Measurements from ENCODE around the gene PCYT2. TPM values are rescaled to one million over a fixed set of nuclear protein-coding genes. Genes with fewer than 3 reads are reported as not detected.

PCYT2 gene
- total and polyA plus RNA-seq, 9 of the 15 experiments (the other 6 are each of a cell fraction or from before 2014, with no cell fraction given) = 0.92 to 134 (median 82.5) TPM

DNA sequence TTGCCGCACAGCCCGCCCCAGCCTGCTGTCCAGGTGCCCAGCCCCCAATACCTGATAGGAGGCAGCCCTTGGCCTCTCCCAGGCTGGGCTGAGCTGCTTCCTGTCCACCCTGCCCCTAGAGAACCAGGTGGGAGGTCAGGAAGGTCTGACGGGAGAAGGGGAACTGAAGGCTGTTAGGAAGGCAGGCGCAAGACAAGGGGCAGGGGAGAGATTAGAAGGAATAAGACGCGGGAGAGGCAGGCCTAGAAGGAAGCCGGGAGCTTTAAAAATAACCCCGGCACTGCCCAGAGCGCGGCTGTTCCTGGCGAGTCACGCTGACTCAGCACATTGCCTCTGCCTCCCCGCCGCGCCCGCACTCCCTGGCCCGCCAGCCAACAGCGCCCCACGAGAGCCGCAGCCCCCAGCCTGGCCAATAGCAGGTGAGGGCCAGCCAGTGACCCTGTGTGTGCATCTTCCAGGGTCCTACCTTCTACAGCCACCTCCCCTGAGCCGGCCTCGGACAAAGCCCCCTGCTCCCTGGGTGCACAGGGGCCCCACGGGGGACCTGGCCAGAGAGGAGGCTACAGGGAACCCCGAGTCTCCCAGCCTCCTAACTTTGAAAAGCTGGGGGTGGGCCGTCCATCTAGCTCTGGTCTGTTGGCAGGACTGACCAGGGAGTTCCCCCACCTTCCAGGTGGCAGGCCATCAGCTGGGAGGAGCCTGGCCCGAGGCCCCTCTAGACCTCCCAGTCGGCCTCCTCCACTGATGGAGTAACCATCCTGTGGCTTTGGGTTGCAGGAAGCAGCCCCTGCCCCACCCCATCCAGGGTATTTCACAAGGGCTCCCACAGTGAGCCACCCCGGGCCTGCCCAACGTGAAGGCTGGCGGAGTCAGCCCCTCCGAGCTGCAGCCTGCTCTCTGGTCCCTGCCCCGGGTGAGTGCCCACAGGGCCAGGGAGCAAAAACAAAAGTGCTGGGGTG is 12.4 kb upstream of the PCYT2 start (continued):
- TF ChIP-seq, protein P1, sequence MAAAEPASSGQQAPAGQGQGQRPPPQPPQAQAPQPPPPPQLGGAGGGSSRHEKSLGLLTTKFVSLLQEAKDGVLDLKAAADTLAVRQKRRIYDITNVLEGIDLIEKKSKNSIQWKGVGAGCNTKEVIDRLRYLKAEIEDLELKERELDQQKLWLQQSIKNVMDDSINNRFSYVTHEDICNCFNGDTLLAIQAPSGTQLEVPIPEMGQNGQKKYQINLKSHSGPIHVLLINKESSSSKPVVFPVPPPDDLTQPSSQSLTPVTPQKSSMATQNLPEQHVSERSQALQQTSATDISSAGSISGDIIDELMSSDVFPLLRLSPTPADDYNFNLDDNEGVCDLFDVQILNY (CRISPR knock-in tag; IDR thresholded peaks at IDR 0.05) = no peak
- TF ChIP-seq RBM22 (IDR thresholded peaks at IDR 0.05; ENCODE audit: low read depth, low read length, poor library complexity, severe bottlenecking) (peak; percentile 40), BACH1 (tag; IDR thresholded peaks at IDR 0.05) (peak; percentile 99), PHB (CRISPR knock-in tag; IDR thresholded peaks at IDR 0.05) (no peak), KHSRP (IDR thresholded peaks at IDR 0.05) (no peak), DPF2 (IDR thresholded peaks at IDR 0.05) (peak; percentile 79), BCLAF1 (IDR thresholded peaks at IDR 0.05; ENCODE audit: borderline replicate concordance in 1 of 2, control insufficient read depth in 1 of 2, low read depth in 2 of 2, low read length in 1 of 2) (0 out of 4 replicates have a peak, but pooled peaks of 1 of the 2 experiments have one; percentile 48), PPARD (CRISPR knock-in tag; IDR thresholded peaks at IDR 0.05) (no peak), ZNF324 (CRISPR knock-in tag; IDR thresholded peaks at IDR 0.05) (no peak), MYNN (IDR thresholded peaks at IDR 0.05) (peak; percentile 67), MYNN (CRISPR knock-in tag; IDR thresholded peaks at IDR 0.05) (no peak), TOE1 (IDR thresholded peaks at IDR 0.05; ENCODE audit: borderline replicate concordance) (0 out of 2 replicates have a peak, but pooled peaks have one; percentile 28), TOE1 (CRISPR knock-in tag; IDR thresholded peaks at IDR 0.05; ENCODE audit: borderline replicate concordance, low read depth) (no peak)
- TF ChIP-seq, protein P2, sequence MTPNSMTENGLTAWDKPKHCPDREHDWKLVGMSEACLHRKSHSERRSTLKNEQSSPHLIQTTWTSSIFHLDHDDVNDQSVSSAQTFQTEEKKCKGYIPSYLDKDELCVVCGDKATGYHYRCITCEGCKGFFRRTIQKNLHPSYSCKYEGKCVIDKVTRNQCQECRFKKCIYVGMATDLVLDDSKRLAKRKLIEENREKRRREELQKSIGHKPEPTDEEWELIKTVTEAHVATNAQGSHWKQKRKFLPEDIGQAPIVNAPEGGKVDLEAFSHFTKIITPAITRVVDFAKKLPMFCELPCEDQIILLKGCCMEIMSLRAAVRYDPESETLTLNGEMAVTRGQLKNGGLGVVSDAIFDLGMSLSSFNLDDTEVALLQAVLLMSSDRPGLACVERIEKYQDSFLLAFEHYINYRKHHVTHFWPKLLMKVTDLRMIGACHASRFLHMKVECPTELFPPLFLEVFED (CRISPR knock-in tag; conservative IDR thresholded peaks at IDR 0.05) = no peak
- TF ChIP-seq, protein P3, sequence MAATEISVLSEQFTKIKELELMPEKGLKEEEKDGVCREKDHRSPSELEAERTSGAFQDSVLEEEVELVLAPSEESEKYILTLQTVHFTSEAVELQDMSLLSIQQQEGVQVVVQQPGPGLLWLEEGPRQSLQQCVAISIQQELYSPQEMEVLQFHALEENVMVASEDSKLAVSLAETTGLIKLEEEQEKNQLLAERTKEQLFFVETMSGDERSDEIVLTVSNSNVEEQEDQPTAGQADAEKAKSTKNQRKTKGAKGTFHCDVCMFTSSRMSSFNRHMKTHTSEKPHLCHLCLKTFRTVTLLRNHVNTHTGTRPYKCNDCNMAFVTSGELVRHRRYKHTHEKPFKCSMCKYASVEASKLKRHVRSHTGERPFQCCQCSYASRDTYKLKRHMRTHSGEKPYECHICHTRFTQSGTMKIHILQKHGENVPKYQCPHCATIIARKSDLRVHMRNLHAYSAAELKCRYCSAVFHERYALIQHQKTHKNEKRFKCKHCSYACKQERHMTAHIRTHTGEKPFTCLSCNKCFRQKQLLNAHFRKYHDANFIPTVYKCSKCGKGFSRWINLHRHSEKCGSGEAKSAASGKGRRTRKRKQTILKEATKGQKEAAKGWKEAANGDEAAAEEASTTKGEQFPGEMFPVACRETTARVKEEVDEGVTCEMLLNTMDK (IDR thresholded peaks at IDR 0.05; ENCODE audit: borderline replicate concordance, insufficient read depth, low read depth, low read length, poor library complexity, severe bottlenecking) = no peak
